Stomach (tissue), 4 donors: Measurements from ENCODE around the gene FYN.

Experiments
- CTCF ChIP-seq, 7 experiments: fragments of 450-650 bp in 4 of 7; fragments of 200-600 bp in 3 of 7; sonication (generic) in 3 of 7; IDR thresholded peaks; one replicate each; pipeline ENCODE4 v1.5.1; 2016 to 2019; ENCODE audit warnings: antibody characterized with exemption in 7 of 7, control low read depth in 2 of 7, mild to moderate bottlenecking in 1 of 7
- EP300 ChIP-seq: sonication (generic); formaldehyde crosslinking; IDR thresholded peaks from one replicate; pipeline ENCODE4 v1.6.1; 2017; ENCODE audit warnings: antibody characterized with exemption
- POLR2A ChIP-seq, 4 donors: fragments of 450-650 bp; IDR thresholded peaks; one replicate each; pipeline ENCODE4 v1.6.1; 2016; ENCODE audit warnings: antibody characterized with exemption in 4 of 4, control low read depth in 2 of 4, mild to moderate bottlenecking in 1 of 4, moderate library complexity in 1 of 4
- POLR2AphosphoS5 ChIP-seq, 3 donors: sonication (generic); formaldehyde crosslinking; IDR thresholded peaks; one replicate each; pipeline ENCODE4 v1.6.1; 2016; ENCODE audit warnings: antibody characterized with exemption in 3 of 3

GRCh38 chr6:111880181-111880888 is 7.1 kb upstream of the FYN start:
- TF ChIP-seq CTCF (IDR thresholded peaks at IDR 0.05) = no peak
- TF ChIP-seq POLR2AphosphoS5 (IDR thresholded peaks at IDR 0.05) = no peak
- TF ChIP-seq POLR2A (IDR thresholded peaks at IDR 0.05) = no peak
- no peak for TF ChIP-seq EP300
